DOHH2 (cell line): Measurements from ENCODE around the gene CCDC6.

Source experiments
- H3F3A ChIP-seq: fragments of 200-600 bp; sonication (generic), shearing (Covaris generic); 2 replicates; pipeline ENCODE4 v1.6.0; 2016; ENCODE audit warnings: antibody characterized with exemption, mild to moderate bottlenecking; ENCODE audit not compliant: control insufficient read depth, insufficient read depth
- H3K27ac ChIP-seq: fragments of 200-600 bp; sonication (generic); 2 replicates; pipeline ENCODE4 v1.5.1; 2014; ENCODE audit warnings: low read depth, mild to moderate bottlenecking, low read length, moderate library complexity
- H3K27me3 ChIP-seq: fragments of 200-600 bp; sonication (generic); 2 replicates; pipeline ENCODE4 v1.6.1; 2014; ENCODE audit warnings: mild to moderate bottlenecking, low read length, mixed read lengths; ENCODE audit not compliant: control insufficient read depth
- H3K36me3 ChIP-seq: fragments of 200-600 bp; sonication (generic); 2 replicates; pipeline ENCODE4 v1.6.1; 2014; ENCODE audit warnings: mild to moderate bottlenecking, low read length, moderate library complexity, mixed read lengths; ENCODE audit not compliant: control insufficient read depth
- H3K4me1 ChIP-seq: fragments of 200-600 bp; sonication (generic); 2 replicates; pipeline ENCODE4 v1.6.1; 2014; ENCODE audit warnings: mild to moderate bottlenecking, low read length, mixed read lengths; ENCODE audit not compliant: control insufficient read depth
- H3K4me2 ChIP-seq: fragments of 200-600 bp; sonication (generic); 2 replicates; pipeline ENCODE4 v1.6.0; 2014; ENCODE audit warnings: mild to moderate bottlenecking, low read length, moderate library complexity
- H3K4me3 ChIP-seq: fragments of 200-600 bp; sonication (generic); 2 replicates; pipeline ENCODE4 v1.5.1; 2014; ENCODE audit warnings: mild to moderate bottlenecking, low read length, mixed read lengths
- H3K79me2 ChIP-seq: fragments of 200-600 bp; sonication (generic); 2 replicates; pipeline ENCODE4 v1.6.1; 2014; ENCODE audit warnings: mild to moderate bottlenecking, low read length, mixed read lengths; ENCODE audit not compliant: control insufficient read depth
- H3K9me2 ChIP-seq: fragments of 200-600 bp; sonication (generic); replicated peaks from 2 replicates; pipeline ENCODE4 v1.6.1; 2014; ENCODE audit warnings: mild to moderate bottlenecking, low read length, mixed read lengths; ENCODE audit not compliant: control insufficient read depth
- H3K9me3 ChIP-seq: fragments of 200-600 bp; sonication (generic); 2 replicates; pipeline ENCODE4 v1.6.1; 2014; ENCODE audit warnings: antibody characterized with exemption, low read length, mixed read lengths; ENCODE audit not compliant: control insufficient read depth, insufficient read depth
- H4K20me1 ChIP-seq: fragments of 200-600 bp; sonication (generic); 2 replicates; pipeline ENCODE4 v1.6.0; 2014; ENCODE audit warnings: low read depth, mild to moderate bottlenecking, antibody characterized with exemption, low read length, moderate library complexity; ENCODE audit not compliant: control insufficient read depth, insufficient read depth
- CTCF ChIP-seq: fragments of 200-600 bp; sonication (generic); IDR thresholded peaks from one replicate; pipeline ENCODE4 v1.5.1; 2014; ENCODE audit warnings: antibody characterized with exemption, mild to moderate bottlenecking, low read depth, low read length; ENCODE audit not compliant: poor library complexity, severe bottlenecking
- EZH2phosphoT487 ChIP-seq: fragments of 200-600 bp; sonication (generic); IDR thresholded peaks from 2 replicates; pipeline ENCODE4 v1.6.1; 2017; ENCODE audit warnings: borderline replicate concordance, mild to moderate bottlenecking, antibody characterized with exemption, low read length, moderate library complexity, mixed read lengths

Gene CCDC6

DNA sequence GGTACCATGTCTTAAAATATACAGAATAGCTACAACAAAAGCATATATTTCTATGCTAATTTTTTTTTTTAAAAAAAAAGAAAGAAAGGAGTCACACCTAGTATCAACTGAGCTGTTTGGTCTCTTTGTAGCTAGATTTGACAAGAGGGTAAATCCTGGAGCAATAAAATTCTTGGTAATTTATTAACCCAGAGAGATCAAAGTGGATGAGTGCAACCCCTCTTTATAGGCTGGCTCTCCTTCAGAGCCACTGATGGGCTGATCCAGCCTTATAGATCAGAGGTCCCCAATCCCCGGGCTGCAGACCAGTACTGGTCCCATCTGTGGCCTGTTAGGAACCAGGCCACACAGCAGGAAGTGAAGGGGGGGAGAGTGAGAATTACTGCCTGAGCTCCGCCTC lies 133.3 kb downstream of the CCDC6 start:
- H3K9me3 ChIP-seq, result no peaks in the 10 kb centered on the region

DNA sequence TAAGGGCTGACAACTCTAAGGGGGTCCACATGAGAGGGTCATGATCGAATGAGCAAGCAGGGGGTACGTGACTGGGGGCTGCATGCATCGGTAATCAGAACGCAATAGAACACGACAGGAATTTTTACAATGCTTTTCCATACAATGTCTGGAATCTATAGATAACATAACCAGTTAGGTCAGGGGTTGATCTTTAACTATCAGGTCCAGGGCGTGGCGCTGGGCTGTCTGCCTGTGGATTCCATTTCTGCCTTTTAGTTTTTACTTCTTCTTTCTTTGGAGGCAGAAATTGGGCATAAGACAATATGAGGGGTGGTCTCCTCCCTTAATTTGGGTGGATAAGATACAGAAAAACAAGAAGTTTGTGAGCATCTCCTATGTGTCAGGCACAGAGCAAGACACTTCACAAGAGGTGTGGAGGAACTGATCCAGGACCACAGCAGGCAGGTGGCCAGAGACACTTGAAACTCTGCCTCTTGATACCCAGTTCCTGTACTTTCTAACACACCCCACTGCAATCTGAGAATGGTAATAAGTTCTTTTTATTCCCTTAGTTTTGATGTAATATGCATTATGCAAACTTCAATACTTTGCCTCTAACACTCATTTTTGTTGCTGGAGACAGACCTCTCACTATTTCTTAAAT lies 135.1 kb downstream of the CCDC6 start:
- Histone ChIP-seq H3K27me3 (no peaks in the 10 kb centered on the region), H3K9me3 (no peaks in the 10 kb centered on the region), H3K36me3 (no peaks in the 10 kb centered on the region), H3F3A (no peaks in the 10 kb centered on the region), H3K4me3 (no peak overlapping the region), H4K20me1 (no peaks in the 10 kb centered on the region), H3K79me2 (no peaks in the 10 kb centered on the region), H3K9me2 (no peaks in the 10 kb centered on the region), H3K4me2 (no peak overlapping the region), H3K4me1 (no peaks in the 10 kb centered on the region), H3K27ac (no peak overlapping the region)
- TF ChIP-seq EZH2phosphoT487 (no peak), CTCF (no peak)

More for the DNA sequence above, 133.3 kb downstream of the CCDC6 start:
- no peak overlapping the region for H3K27ac ChIP-seq
- no peak overlapping the region for H3K4me2 ChIP-seq
- H4K20me1 ChIP-seq, result no peaks in the 10 kb centered on the region
- no peaks in the 10 kb centered on the region for H3K4me1 ChIP-seq
- H3K36me3 ChIP-seq, result no peaks in the 10 kb centered on the region
- no peaks in the 10 kb centered on the region for H3K27me3 ChIP-seq
- no peaks in the 10 kb centered on the region for H3K79me2 ChIP-seq
- H3K9me2 ChIP-seq, result no peaks in the 10 kb centered on the region
- no peak overlapping the region for H3K4me3 ChIP-seq
- TF ChIP-seq CTCF (no peak), EZH2phosphoT487 (no peak)
- H3F3A ChIP-seq, result no peaks in the 10 kb centered on the region

GRCh38 chr10:59770689-59771088 lies 135.7 kb downstream of the CCDC6 start:
- no peaks in the 10 kb centered on the region for H4K20me1 ChIP-seq
- no peak overlapping the region for H3K27ac ChIP-seq
- TF ChIP-seq CTCF (no peak), EZH2phosphoT487 (no peak)

More at GRCh38 chr10:59770689-59771088, 135.7 kb downstream of the CCDC6 start:
- H3K27me3 ChIP-seq, result no peaks in the 10 kb centered on the region
- no peaks in the 10 kb centered on the region for H3K9me2 ChIP-seq
- H3K79me2 ChIP-seq, result no peaks in the 10 kb centered on the region
- no peak overlapping the region for H3K4me2 ChIP-seq
- no peaks in the 10 kb centered on the region for H3F3A ChIP-seq
- no peaks in the 10 kb centered on the region for H3K9me3 ChIP-seq
- H3K4me3 ChIP-seq, result no peak overlapping the region
- H3K36me3 ChIP-seq, result no peaks in the 10 kb centered on the region
- no peaks in the 10 kb centered on the region for H3K4me1 ChIP-seq
